HepG2 (cell line): ENCODE data around the gene GPR33. TPM values are rescaled to one million over a fixed set of nuclear protein-coding genes. Genes with fewer than 3 reads are reported as not detected.

Experiments
- ATF1 ChIP-seq: IDR thresholded peaks from 2 replicates; pipeline ENCODE4 v1.6.1; 2016; ENCODE audit warnings: mild to moderate bottlenecking, control low read depth
- BCL6 ChIP-seq: IDR thresholded peaks from 2 replicates; pipeline ENCODE4 v1.6.1; 2016; ENCODE audit warnings: missing genetic modification reagents, missing compliant biosample characterization
- BRCA1 ChIP-seq: sonication (generic); formaldehyde crosslinking; IDR thresholded peaks from 2 replicates; pipeline ENCODE4 v1.4.0; 2020; ENCODE audit warnings: missing genetic modification reagents
- CEBPG ChIP-seq: IDR thresholded peaks from 2 replicates; pipeline ENCODE4 v1.6.1; 2016
- FOXA3 ChIP-seq: IDR thresholded peaks from 2 replicates; pipeline ENCODE4 v1.6.1; 2016; ENCODE audit warnings: missing genetic modification reagents, missing compliant biosample characterization
- GABPB1 ChIP-seq: IDR thresholded peaks from 2 replicates; pipeline ENCODE4 v1.6.1; 2016; ENCODE audit warnings: mild to moderate bottlenecking, missing genetic modification reagents, moderate library complexity, missing compliant biosample characterization
- KLF9 ChIP-seq: IDR thresholded peaks from 2 replicates; pipeline ENCODE4 v1.6.1; 2016; ENCODE audit warnings: low read depth
- PPARG ChIP-seq: conservative IDR thresholded peaks from 2 replicates; pipeline ENCODE4 v1.6.1; 2016; ENCODE audit warnings: missing biosample characterization, missing genetic modification reagents
- RXRB ChIP-seq: IDR thresholded peaks from 2 replicates; pipeline ENCODE4 v1.6.1; 2016; ENCODE audit warnings: borderline replicate concordance, missing genetic modification reagents, missing compliant biosample characterization
- SMC3 ChIP-seq: IDR thresholded peaks from 2 replicates; pipeline ENCODE4 v1.6.1; 2011; ENCODE audit warnings: low read length, improper control_type of control experiment
- SYNCRIP ChIP-seq: fragments of 200-400 bp; formaldehyde crosslinking; IDR thresholded peaks from 2 replicates; pipeline ENCODE4 v1.6.1; 2018; ENCODE audit warnings: mild to moderate bottlenecking, low read depth, low read length; ENCODE audit not compliant: insufficient read depth
- THAP11 ChIP-seq: IDR thresholded peaks from 2 replicates; pipeline ENCODE4 v1.6.1; 2016; ENCODE audit warnings: missing biosample characterization, missing genetic modification reagents
- ZFAT ChIP-seq: sonication (generic); formaldehyde crosslinking; conservative IDR thresholded peaks from 2 replicates; pipeline ENCODE4 v1.8.1; 2023; ENCODE audit warnings: missing genetic modification reagents, inconsistent platforms
- ZNF430 ChIP-seq: sonication (generic); formaldehyde crosslinking; IDR thresholded peaks from 2 replicates; pipeline ENCODE4 v1.9.0; 2021; ENCODE audit warnings: mild to moderate bottlenecking, missing genetic modification reagents
- ZNF543 ChIP-seq: sonication (generic); formaldehyde crosslinking; IDR thresholded peaks from 2 replicates; pipeline ENCODE4 v1.4.0; 2020; ENCODE audit warnings: mild to moderate bottlenecking, missing genetic modification reagents
- ZNF564 ChIP-seq: sonication (generic); formaldehyde crosslinking; IDR thresholded peaks from 2 replicates; pipeline ENCODE4 v1.8.1; 2023; ENCODE audit warnings: mild to moderate bottlenecking, missing genetic modification reagents
- ZNF746 ChIP-seq: sonication (generic); formaldehyde crosslinking; IDR thresholded peaks from 2 replicates; pipeline ENCODE4 v1.8.0; 2022; ENCODE audit warnings: mild to moderate bottlenecking, missing genetic modification reagents
- polyA plus RNA-seq, 8 experiments: library from polyadenylated mRNA; depleted of rRNA in 3 of 8; stranded (reverse) in 7 of 8; unstranded in 1 of 8; fragments of >200 nt; fragmentation: Illumina TruSeq in 4 of 8; extraction: Trizol in 4 of 8; gene quantifications; 2 replicates each; pipeline versions ENCODE4 v1.2.1 to v1.2.3, GENCODE V29; 2011 to 2016; ENCODE audit warnings: low read depth in 4 of 8, missing spikeins in 1 of 8, mixed read lengths in 1 of 8; ENCODE audit not compliant: insufficient read depth in 1 of 8
- total RNA-seq, 5 experiments: library from RNA; depleted of rRNA; stranded (reverse); fragments of >200 nt; fragmentation: Illumina TruSeq; extraction: Trizol; gene quantifications; 2 replicates each; pipeline ENCODE4 v1.2.3, GENCODE V29; 2016; ENCODE audit warnings: low read depth in 1 of 5
- TF ChIP-seq, protein P1 (sequence below): IDR thresholded peaks from 2 replicates; pipeline ENCODE4 v1.6.1; 2012; ENCODE audit warnings: low read depth, low read length, improper control_type of control experiment
- TF ChIP-seq, protein P2 (sequence below): sonication (generic); formaldehyde crosslinking; IDR thresholded peaks from 2 replicates; pipeline ENCODE4 v1.8.0; 2022; ENCODE audit warnings: low read depth, missing genetic modification reagents
- TF ChIP-seq, protein P3 (sequence below): sonication (generic); formaldehyde crosslinking; IDR thresholded peaks from 2 replicates; pipeline ENCODE4 v1.4.0; 2020; ENCODE audit warnings: missing genetic modification reagents, borderline replicate concordance
- TF ChIP-seq, protein P4 (sequence below): IDR thresholded peaks from 2 replicates; pipeline ENCODE4 v1.6.1; 2016
- TF ChIP-seq, protein P5 (sequence below): sonication (generic); formaldehyde crosslinking; IDR thresholded peaks from 2 replicates; pipeline ENCODE4 v1.5.0; 2020; ENCODE audit warnings: mild to moderate bottlenecking, missing genetic modification reagents, moderate library complexity
- TF ChIP-seq, protein P6 (sequence below): sonication (generic); formaldehyde crosslinking; IDR thresholded peaks from 2 replicates; pipeline ENCODE4 v1.9.0; 2021; ENCODE audit warnings: missing genetic modification reagents, borderline replicate concordance

GPR33 gene
- total and polyA plus RNA-seq, 2 of the 13 experiments (the other 11 are each of a cell fraction or from before 2014, with no cell fraction given): not detected

DNA sequence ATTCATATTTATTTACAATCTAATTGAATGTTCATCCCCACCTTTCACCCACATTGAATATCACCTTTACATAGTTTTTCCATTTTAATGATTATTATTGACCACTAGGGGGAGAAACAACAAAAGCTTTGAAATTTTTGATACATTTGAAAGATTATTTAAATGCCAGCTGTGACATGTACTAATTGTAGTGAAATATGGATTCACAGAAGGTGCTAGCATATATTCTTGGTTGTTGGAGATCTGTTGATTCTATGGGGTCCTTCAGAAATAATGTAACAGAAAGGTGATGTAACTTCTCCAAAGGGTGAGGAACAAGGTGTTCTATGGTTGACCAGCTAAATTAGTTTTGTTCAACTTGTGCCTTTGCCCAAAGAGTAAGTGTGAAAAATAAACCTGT, 22.4 kb upstream of the GPR33 start (continued):
- TF ChIP-seq, protein P1, sequence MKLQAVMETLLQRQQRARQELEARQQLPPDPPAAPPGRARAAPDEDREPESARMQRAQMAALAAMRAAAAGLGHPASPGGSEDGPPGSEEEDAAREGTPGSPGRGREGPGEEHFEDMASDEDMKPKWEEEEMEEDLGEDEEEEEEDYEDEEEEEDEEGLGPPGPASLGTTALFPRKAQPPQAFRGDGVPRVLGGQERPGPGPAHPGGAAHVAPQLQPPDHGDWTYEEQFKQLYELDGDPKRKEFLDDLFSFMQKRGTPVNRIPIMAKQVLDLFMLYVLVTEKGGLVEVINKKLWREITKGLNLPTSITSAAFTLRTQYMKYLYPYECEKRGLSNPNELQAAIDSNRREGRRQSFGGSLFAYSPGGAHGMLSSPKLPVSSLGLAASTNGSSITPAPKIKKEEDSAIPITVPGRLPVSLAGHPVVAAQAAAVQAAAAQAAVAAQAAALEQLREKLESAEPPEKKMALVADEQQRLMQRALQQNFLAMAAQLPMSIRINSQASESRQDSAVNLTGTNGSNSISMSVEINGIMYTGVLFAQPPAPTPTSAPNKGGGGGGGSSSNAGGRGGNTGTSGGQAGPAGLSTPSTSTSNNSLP: peak; percentile 95
- peak; percentile 36; the same call in 1 of the 2 replicates for TF ChIP-seq THAP11 (CRISPR knock-in tag)
- peak; percentile 25; the same call in 1 of the 2 replicates for TF ChIP-seq CEBPG
- TF ChIP-seq GABPB1: no peak
- TF ChIP-seq, protein P2, sequence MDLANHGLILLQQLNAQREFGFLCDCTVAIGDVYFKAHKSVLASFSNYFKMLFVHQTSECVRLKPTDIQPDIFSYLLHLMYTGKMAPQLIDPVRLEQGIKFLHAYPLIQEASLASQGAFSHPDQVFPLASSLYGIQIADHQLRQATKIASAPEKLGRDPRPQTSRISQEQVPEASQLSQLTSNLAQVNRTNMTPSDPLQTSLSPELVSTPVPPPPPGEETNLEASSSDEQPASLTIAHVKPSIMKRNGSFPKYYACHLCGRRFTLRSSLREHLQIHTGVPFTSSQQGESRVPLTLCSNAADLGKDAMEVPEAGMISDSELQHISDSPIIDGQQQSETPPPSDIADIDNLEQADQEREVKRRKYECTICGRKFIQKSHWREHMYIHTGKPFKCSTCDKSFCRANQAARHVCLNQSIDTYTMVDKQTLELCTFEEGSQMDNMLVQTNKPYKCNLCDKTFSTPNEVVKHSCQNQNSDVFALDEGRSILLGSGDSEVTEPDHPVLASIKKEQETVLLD: no peak
- no peak for TF ChIP-seq ZFAT (CRISPR knock-in tag)
- TF ChIP-seq, protein P3, sequence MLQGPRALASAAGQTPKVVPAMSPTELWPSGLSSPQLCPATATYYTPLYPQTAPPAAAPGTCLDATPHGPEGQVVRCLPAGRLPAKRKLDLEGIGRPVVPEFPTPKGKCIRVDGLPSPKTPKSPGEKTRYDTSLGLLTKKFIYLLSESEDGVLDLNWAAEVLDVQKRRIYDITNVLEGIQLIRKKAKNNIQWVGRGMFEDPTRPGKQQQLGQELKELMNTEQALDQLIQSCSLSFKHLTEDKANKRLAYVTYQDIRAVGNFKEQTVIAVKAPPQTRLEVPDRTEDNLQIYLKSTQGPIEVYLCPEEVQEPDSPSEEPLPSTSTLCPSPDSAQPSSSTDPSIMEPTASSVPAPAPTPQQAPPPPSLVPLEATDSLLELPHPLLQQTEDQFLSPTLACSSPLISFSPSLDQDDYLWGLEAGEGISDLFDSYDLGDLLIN (CRISPR knock-in tag): no peak
- TF ChIP-seq RXRB (CRISPR knock-in tag): peak; percentile 81
- no peak for TF ChIP-seq ZNF746 (CRISPR knock-in tag)
- peak; percentile 57; the same call in 1 of the 2 replicates for TF ChIP-seq SMC3
- peak; percentile 60; the same call in 1 of the 2 replicates for TF ChIP-seq ATF1 (CRISPR knock-in tag)
- peak; percentile 44; the same call in 1 of the 2 replicates for TF ChIP-seq BRCA1
- TF ChIP-seq, protein P4, sequence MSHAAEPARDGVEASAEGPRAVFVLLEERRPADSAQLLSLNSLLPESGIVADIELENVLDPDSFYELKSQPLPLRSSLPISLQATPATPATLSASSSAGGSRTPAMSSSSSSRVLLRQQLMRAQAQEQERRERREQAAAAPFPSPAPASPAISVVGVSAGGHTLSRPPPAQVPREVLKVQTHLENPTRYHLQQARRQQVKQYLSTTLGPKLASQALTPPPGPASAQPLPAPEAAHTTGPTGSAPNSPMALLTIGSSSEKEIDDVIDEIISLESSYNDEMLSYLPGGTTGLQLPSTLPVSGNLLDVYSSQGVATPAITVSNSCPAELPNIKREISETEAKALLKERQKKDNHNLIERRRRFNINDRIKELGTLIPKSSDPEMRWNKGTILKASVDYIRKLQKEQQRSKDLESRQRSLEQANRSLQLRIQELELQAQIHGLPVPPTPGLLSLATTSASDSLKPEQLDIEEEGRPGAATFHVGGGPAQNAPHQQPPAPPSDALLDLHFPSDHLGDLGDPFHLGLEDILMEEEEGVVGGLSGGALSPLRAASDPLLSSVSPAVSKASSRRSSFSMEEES: no peak
- TF ChIP-seq BCL6 (CRISPR knock-in tag): no peak
- TF ChIP-seq FOXA3 (CRISPR knock-in tag): no peak
- peak; percentile 99 for TF ChIP-seq PPARG (CRISPR knock-in tag)
- no peak for TF ChIP-seq SYNCRIP
- TF ChIP-seq KLF9 (CRISPR knock-in tag): peak; percentile 40; the same call in 1 of the 2 replicates
- TF ChIP-seq ZNF430 (CRISPR knock-in tag): no peak
- no peak for TF ChIP-seq ZNF564
- TF ChIP-seq, protein P5, sequence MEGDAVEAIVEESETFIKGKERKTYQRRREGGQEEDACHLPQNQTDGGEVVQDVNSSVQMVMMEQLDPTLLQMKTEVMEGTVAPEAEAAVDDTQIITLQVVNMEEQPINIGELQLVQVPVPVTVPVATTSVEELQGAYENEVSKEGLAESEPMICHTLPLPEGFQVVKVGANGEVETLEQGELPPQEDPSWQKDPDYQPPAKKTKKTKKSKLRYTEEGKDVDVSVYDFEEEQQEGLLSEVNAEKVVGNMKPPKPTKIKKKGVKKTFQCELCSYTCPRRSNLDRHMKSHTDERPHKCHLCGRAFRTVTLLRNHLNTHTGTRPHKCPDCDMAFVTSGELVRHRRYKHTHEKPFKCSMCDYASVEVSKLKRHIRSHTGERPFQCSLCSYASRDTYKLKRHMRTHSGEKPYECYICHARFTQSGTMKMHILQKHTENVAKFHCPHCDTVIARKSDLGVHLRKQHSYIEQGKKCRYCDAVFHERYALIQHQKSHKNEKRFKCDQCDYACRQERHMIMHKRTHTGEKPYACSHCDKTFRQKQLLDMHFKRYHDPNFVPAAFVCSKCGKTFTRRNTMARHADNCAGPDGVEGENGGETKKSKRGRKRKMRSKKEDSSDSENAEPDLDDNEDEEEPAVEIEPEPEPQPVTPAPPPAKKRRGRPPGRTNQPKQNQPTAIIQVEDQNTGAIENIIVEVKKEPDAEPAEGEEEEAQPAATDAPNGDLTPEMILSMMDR: peak; percentile 74
- TF ChIP-seq, protein P6, sequence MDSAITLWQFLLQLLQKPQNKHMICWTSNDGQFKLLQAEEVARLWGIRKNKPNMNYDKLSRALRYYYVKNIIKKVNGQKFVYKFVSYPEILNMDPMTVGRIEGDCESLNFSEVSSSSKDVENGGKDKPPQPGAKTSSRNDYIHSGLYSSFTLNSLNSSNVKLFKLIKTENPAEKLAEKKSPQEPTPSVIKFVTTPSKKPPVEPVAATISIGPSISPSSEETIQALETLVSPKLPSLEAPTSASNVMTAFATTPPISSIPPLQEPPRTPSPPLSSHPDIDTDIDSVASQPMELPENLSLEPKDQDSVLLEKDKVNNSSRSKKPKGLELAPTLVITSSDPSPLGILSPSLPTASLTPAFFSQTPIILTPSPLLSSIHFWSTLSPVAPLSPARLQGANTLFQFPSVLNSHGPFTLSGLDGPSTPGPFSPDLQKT: no peak
- TF ChIP-seq ZNF543 (CRISPR knock-in tag): no peak
